Left lung (tissue), 10 donors: ENCODE results near the gene HSD17B7. TPM values are rescaled to one million over a fixed set of nuclear protein-coding genes. Genes with fewer than 3 reads are reported as not detected.
"Not testable (repeated sequence)": the region's sequence is repeated elsewhere in the genome, so short reads cannot be mapped to it uniquely, and the experiment has no call there.

Experiments used
- ATAC-seq: fragments of 200-7000 bp; cut with Tn5 transposase; one replicate; pipeline ENCODE4 v1.9.1; 2020; ENCODE audit warnings: moderate library complexity
- DNase-seq, 4 donors: peaks; one replicate each; pipeline ENCODE4 v3.0.0-alpha.2; 2013 to 2020
- H3K27ac ChIP-seq, 2 donors: fragments of 200-600 bp; sonication (generic) in 1 of 2; one replicate each; pipeline versions ENCODE4 v1.5.0 to v1.8.0; 2020 to 2021
- H3K27me3 ChIP-seq, 2 donors: fragments of 200-600 bp; sonication (generic) in 1 of 2; one replicate each; pipeline versions ENCODE4 v1.5.0 to v1.8.0; 2020 to 2021
- H3K36me3 ChIP-seq, 2 donors: fragments of 200-600 bp; sonication (generic) in 1 of 2; one replicate each; pipeline versions ENCODE4 v1.5.0 to v1.8.0; 2020 to 2021
- H3K4me1 ChIP-seq, 2 donors: fragments of 200-600 bp; one replicate each; pipeline ENCODE4 v1.8.0; 2021
- H3K4me3 ChIP-seq, 2 donors: fragments of 200-600 bp; sonication (generic) in 1 of 2; one replicate each; pipeline versions ENCODE4 v1.5.0 to v1.8.0; 2020 to 2021; ENCODE audit warnings: mild to moderate bottlenecking in 1 of 2
- H3K9me3 ChIP-seq, 2 donors: fragments of 200-600 bp; sonication (generic) in 1 of 2; one replicate each; pipeline versions ENCODE4 v1.5.0 to v1.8.0; 2020 to 2021
- intact Hi-C, 2 donors: fragments of 100-400 bp; cut with DNase I; formaldehyde crosslinking; loops; one replicate each; pipeline versions ENCODE4 v1.11.2 to v1.14.2; 2022
- polyA plus RNA-seq, 6 donors: library from polyadenylated mRNA; unstranded; fragments of 120-200 nt; gene quantifications; one replicate each; pipeline ENCODE4 v1.2.1, GENCODE V29; 2013; ENCODE audit not compliant: insufficient read length in 6 of 6
- total RNA-seq, 2 donors: library from RNA; stranded (reverse); fragmentation: NEBNext Ultra II Directional; extraction: Animal tissue kit (Norgen Biotek cat#: 25700); gene quantifications; one replicate each; pipeline ENCODE4 v1.2.1, GENCODE V29; 2021
- TF ChIP-seq, protein P1 (sequence below), 2 donors: fragments of 200-600 bp; sonication (generic) in 1 of 2; IDR thresholded peaks; one replicate each; pipeline versions ENCODE4 v1.5.0 to v1.8.0; 2021; ENCODE audit warnings: antibody characterized with exemption in 2 of 2
- donor health status: DM: no; HTN: yes; CAD: no.
- donor health status: DM: no; HTN: no; CAD: no.

The HSD17B7 gene
- total and polyA plus RNA-seq, 8 donors: 16.4 to 33.7 (median 22.2) TPM

DNA sequence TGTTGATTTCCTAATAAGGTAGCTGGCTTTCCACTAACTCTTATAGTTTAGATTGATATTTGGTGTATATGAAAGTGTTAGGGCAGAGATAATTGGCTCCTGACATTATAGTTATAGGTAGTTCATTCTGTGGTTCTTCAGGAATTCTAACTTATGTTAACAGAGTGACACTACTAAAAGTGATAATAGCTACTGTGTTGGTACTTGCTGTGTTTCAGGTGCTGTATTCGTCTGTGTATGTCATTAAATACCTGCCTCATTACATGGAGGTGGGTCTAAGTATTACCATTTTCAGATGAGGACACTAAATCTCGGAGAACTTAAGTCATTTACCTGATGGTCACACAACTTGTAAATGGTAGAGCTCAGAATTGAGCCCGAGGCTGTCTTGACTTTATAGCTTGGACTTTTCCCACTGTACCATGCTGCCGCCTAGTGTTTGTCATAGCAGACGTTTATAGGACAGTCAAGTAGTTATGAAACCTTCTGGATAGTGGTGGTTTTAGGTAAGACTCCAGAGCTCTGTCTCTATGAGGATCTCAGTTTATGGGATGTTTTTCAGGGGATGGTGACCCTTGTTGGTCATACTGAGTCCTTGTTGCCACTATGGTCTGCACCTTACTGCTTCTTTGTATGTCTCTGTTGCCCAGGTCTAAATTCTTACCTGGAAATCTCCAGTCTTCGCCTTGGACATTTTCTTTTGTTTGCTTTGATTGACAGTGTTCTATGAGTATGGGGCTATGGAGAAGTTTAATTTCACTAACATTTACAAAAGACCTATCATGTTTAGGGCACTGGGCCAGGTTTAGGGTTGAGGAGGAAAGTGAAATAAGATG, 9.7 kb downstream of the HSD17B7 start:
- TF ChIP-seq, protein P1, sequence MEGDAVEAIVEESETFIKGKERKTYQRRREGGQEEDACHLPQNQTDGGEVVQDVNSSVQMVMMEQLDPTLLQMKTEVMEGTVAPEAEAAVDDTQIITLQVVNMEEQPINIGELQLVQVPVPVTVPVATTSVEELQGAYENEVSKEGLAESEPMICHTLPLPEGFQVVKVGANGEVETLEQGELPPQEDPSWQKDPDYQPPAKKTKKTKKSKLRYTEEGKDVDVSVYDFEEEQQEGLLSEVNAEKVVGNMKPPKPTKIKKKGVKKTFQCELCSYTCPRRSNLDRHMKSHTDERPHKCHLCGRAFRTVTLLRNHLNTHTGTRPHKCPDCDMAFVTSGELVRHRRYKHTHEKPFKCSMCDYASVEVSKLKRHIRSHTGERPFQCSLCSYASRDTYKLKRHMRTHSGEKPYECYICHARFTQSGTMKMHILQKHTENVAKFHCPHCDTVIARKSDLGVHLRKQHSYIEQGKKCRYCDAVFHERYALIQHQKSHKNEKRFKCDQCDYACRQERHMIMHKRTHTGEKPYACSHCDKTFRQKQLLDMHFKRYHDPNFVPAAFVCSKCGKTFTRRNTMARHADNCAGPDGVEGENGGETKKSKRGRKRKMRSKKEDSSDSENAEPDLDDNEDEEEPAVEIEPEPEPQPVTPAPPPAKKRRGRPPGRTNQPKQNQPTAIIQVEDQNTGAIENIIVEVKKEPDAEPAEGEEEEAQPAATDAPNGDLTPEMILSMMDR (IDR thresholded peaks at IDR 0.05): peak in 1 of 2 donors; percentile 27

GRCh38 chr1:162807503-162807902, 17.0 kb downstream of the HSD17B7 start:
- H3K36me3 ChIP-seq: peaks cover 0 to 57% of the 10 kb centered on the region in 2 donors
- ATAC-seq, H3K27ac ChIP-seq, H3K4me1 ChIP-seq, intact Hi-C loops, H3K4me3 ChIP-seq, H3K27me3 ChIP-seq, H3K9me3 ChIP-seq, DNase-seq: not testable (repeated sequence)

More for the DNA sequence above, 9.7 kb downstream of the HSD17B7 start:
- intact Hi-C loops, H3K27me3 ChIP-seq, H3K4me1 ChIP-seq, H3K4me3 ChIP-seq, H3K27ac ChIP-seq, H3K9me3 ChIP-seq: not testable (repeated sequence)
- peaks cover 0 to 60% of the 10 kb centered on the region in 2 donors for H3K36me3 ChIP-seq
- ATAC-seq: peak; percentile 95
- peak in 3 of 4 donors; percentile 31 to 75 (median 50) for DNase-seq

DNA sequence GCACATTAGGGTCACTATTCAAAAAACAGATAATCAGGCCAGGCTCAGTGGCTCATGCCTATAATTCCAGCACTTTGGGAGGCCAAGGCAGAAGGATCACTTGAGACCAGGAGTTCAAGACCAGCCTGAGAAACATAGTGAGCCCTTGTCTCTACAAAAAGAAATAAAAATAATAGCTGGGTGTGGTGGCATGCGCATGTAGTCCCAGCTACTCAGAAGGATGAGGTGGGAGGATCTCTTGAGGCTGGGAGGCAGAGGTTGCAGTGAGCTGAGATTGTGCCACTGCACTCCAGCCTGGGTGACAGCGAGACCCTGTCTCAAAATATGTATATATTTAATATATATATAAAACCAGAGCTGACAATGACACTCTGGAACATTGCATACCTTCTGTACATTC, 21.9 kb downstream of the HSD17B7 start:
- H3K27ac ChIP-seq, H3K4me3 ChIP-seq, H3K4me1 ChIP-seq, ATAC-seq, H3K9me3 ChIP-seq, DNase-seq, H3K27me3 ChIP-seq, intact Hi-C loops: not testable (repeated sequence)
- peaks cover 0 to 18% of the 10 kb centered on the region in 2 donors for H3K36me3 ChIP-seq

DNA sequence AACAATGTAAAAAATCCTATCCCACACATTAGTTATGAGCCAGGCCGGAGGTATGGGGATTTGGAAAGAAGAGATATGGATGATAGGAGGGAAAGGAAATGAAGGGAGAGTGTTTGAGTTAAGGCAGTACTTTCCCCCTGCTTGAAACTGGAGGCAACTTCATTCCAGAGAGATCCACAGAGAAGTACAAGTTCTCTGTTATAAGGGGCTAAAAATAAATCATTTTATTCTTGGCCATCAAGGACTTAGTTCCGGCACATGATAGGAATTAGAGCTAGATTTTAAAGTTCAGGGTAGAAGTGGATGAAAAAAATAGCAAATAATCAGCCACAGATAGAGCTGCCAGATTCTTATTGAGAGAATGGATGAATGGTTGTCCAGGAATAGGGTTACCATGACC, 27.6 kb downstream of the HSD17B7 start:
- not testable (repeated sequence) for H3K4me1 ChIP-seq

DNA sequence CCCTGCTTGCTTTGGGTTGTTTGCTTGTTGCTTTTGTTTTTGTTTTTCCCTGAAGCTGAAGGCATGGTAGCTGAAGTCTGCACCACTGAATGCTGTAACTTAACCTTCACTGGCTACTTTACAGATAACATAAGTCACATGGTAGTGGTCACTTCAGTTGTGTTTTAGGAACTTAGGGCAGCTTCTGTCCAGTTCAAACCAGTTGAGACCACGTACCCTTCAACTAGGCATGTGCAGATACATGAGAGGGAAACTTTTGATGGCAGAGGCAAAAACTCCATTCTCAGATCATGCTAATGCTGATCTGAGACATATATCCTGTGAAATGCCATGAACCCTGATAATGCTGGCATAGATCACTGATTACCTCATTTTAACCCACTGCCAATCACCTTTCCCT, 28.2 kb downstream of the HSD17B7 start:
- H3K9me3 ChIP-seq, intact Hi-C loops, H3K4me3 ChIP-seq, H3K4me1 ChIP-seq, DNase-seq, H3K36me3 ChIP-seq, H3K27ac ChIP-seq, ATAC-seq: not testable (repeated sequence)
- peaks cover 7 to 28% of the 10 kb centered on the region in 2 donors for H3K27me3 ChIP-seq

More for the DNA sequence above, 27.6 kb downstream of the HSD17B7 start:
- H3K27ac ChIP-seq, intact Hi-C loops, H3K4me3 ChIP-seq, H3K36me3 ChIP-seq, DNase-seq, ATAC-seq, H3K9me3 ChIP-seq: not testable (repeated sequence)
- peaks cover 7 to 23% of the 10 kb centered on the region in 2 donors for H3K27me3 ChIP-seq

DNA sequence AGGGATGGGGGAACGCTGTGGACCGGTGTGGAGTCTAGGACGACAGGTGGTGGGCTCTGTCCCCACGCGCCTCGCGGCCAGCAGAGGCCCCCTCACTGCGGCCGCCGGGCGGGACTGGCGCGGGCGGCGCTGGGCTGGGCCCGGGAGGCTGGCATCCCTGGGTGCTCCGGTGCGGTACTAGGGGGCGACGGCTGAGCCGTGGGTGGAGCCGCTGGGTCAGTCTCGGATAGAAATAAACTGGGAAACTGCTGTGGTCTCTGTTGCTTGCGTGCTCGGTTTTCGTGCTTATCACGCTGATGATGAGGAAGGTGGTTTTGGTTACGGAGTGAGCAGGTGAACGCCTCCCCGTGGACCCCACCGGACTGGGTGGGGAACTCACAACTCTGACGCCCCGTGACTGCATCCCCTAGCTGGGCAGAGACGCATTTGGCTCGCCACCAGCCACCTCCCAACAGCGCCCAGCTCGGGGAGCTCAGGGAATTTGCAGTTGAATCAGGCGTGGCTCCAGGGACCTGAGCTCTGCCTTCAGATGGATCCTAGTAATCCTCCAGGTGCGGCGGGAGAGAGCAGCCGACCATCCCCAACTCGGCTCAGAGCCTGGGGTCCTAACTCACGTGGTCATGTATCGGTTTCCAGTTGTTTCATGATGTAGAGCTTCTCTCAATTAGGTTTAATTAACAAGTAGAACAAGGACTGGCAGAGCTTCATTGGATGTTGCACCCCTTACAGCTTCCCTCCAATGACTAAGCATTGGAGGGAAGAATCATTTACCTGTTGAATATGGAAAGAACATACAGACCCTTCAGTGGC, 32.1 kb downstream of the HSD17B7 start:
- no peaks in the 10 kb centered on the region for H3K36me3 ChIP-seq
- ATAC-seq: peak; percentile 68
- H3K4me3 ChIP-seq: peak overlapping the region in 1 of 2 donors; percentile 14
- H3K4me1 ChIP-seq: peaks cover 7 to 8% of the 10 kb centered on the region in 2 donors
- intact Hi-C loops: no loop called here
- DNase-seq: peak in 3 of 4 donors; percentile 25 to 68 (median 30)
- no peaks in the 10 kb centered on the region for H3K9me3 ChIP-seq
- no peak overlapping the region for H3K27ac ChIP-seq
- peaks cover 7 to 48% of the 10 kb centered on the region in 2 donors for H3K27me3 ChIP-seq
- TF ChIP-seq, protein P1 (IDR thresholded peaks at IDR 0.05): no peak

DNA sequence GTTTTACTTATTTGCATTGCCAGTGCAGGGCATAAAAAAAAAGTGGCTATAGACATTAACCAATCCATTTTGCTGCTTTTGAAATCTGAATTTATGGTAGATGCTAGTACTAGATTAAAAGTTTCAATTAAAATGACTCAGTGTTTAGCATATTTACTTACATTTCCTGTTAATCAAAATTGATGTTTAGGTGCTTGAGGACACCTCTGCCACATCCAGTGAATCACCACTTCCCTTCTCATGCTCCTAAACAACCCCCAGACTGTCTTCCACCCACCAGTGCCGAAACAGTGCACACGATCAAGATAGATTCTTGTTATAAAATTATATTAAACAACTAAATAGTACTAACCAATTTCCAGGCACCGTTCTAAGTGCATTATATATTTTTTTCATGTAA, 32.7 kb downstream of the HSD17B7 start:
- intact Hi-C loops: no loop called here
- ATAC-seq (no peak), DNase-seq (no peak)
- H3K4me3 ChIP-seq: no peak overlapping the region
- peaks cover 7 to 8% of the 10 kb centered on the region in 2 donors for H3K4me1 ChIP-seq
- no peak overlapping the region for H3K27ac ChIP-seq
- TF ChIP-seq, protein P1 (IDR thresholded peaks at IDR 0.05): no peak
- peaks cover 7 to 49% of the 10 kb centered on the region in 2 donors for H3K27me3 ChIP-seq
- no peaks in the 10 kb centered on the region for H3K9me3 ChIP-seq
- H3K36me3 ChIP-seq: no peaks in the 10 kb centered on the region
